GM19463 (cell line): ENCODE measurements around the gene CFHR5.
A peak's percentile ranks its signal among the peaks of the same experiment; 100 is the strongest.
"Not testable (repeated sequence)": the region's sequence is repeated elsewhere in the genome, so short reads cannot be mapped to it uniquely, and the experiment has no call there.

Experiments used
- ATAC-seq: cut with Tn5 transposase; IDR thresholded peaks from one replicate; pipeline ENCODE4 v1.9.1; 2021; ENCODE audit warnings: mild to moderate bottlenecking, moderate library complexity; ENCODE audit not compliant: unreplicated experiment

The CFHR5 gene

GRCh38 chr1:196977278-196977677 is at the start of gene CFHR5:
Gene CFHR5 (plus strand): TSS chr1:196977556. CDS start chr1:196977665, 109 bp downstream.
- no peak for ATAC-seq

- not testable (repeated sequence) for ATAC-seq
Measured at GRCh38 chr1:196932853-196933252, 44.5 kb upstream of the CFHR5 start.

- ATAC-seq, result no peak
Measured at GRCh38 chr1:196933531-196934189, 43.7 kb upstream of the CFHR5 start.

GRCh38 chr1:196941474-196941873 is 35.9 kb upstream of the CFHR5 start:
- ATAC-seq, result not testable (repeated sequence)

- ATAC-seq, result not testable (repeated sequence)
Measured at GRCh38 chr1:196943568-196943967, 33.8 kb upstream of the CFHR5 start, which contains the start of gene CFHR2. Gene CFHR2 (plus strand): TSS chr1:196943738. CDS start chr1:196943881, 143 bp downstream.

GRCh38 chr1:196951711-196952394 is 25.5 kb upstream of the CFHR5 start:
- ATAC-seq, result peak; percentile 95

GRCh38 chr1:196954778-196955177 is 22.6 kb upstream of the CFHR5 start:
- ATAC-seq, result no peak

- no peak for ATAC-seq
Measured at GRCh38 chr1:196955926-196956325, 21.4 kb upstream of the CFHR5 start.

GRCh38 chr1:196960854-196961253 is 16.5 kb upstream of the CFHR5 start:
- ATAC-seq, result peak; percentile 74

- no peak for ATAC-seq
Measured at GRCh38 chr1:196970182-196970581, 7.2 kb upstream of the CFHR5 start.

- ATAC-seq, result no peak
Measured at GRCh38 chr1:196976278-196976677, 1.1 kb upstream of the CFHR5 start.

- ATAC-seq, result no peak
Measured at GRCh38 chr1:196980859-196981258, 3.5 kb downstream of the CFHR5 start.

- ATAC-seq, result not testable (repeated sequence)
Measured at GRCh38 chr1:196982247-196982646, 4.9 kb downstream of the CFHR5 start.

- not testable (repeated sequence) for ATAC-seq
Measured at GRCh38 chr1:196991919-196992651, 14.7 kb downstream of the CFHR5 start.

GRCh38 chr1:196993916-196994315 is 16.6 kb downstream of the CFHR5 start:
- no peak for ATAC-seq

GRCh38 chr1:196997423-196997822 is 20.1 kb downstream of the CFHR5 start:
- ATAC-seq, result no peak

- no peak for ATAC-seq
Measured at GRCh38 chr1:197001828-197002227, 24.5 kb downstream of the CFHR5 start.

- no peak for ATAC-seq
Measured at GRCh38 chr1:197003132-197003531, 25.8 kb downstream of the CFHR5 start.

GRCh38 chr1:197008861-197009260 is 31.5 kb downstream of the CFHR5 start:
- ATAC-seq, result no peak

- no peak for ATAC-seq
Measured at GRCh38 chr1:197011614-197012013, 34.3 kb downstream of the CFHR5 start.

GRCh38 chr1:197013234-197013633 is 35.9 kb downstream of the CFHR5 start:
- ATAC-seq, result no peak

- ATAC-seq, result no peak
Measured at GRCh38 chr1:197016751-197017150, 39.4 kb downstream of the CFHR5 start.
